Stimulated activated CD4-positive, alpha-beta T cell treated with anti-CD3 and anti-CD28 coated beads, Interleukin-2, amount 100 ng/mL, for 4 hours (primary cell): ENCODE results near the gene ZNF841.
"Not testable (repeated sequence)": the region's sequence is repeated elsewhere in the genome, so short reads cannot be mapped to it uniquely, and the experiment has no call there.

Experiments used
- DNase-seq: peaks from one replicate; pipeline ENCODE4 v3.0.0-alpha.2; 2020; ENCODE audit warnings: low read depth

The ZNF841 gene

GRCh38 chr19:52095172-52096014, at the start of gene ZNF841:
ZNF841 (minus strand) TSS chr19:52095765; CDS start chr19:52084801, 10,964 bp downstream.
- DNase-seq, result peak; percentile 82

GRCh38 chr19:52142001-52142595, 46.5 kb upstream of the ZNF841 start:
- DNase-seq, result no peak

- DNase-seq, result no peak
These were observed 45.6 kb upstream of the ZNF841 start for GRCh38 chr19:52141203-52141602.

GRCh38 chr19:52140032-52140710, 44.6 kb upstream of the ZNF841 start:
- DNase-seq, result peak; percentile 97

DNA sequence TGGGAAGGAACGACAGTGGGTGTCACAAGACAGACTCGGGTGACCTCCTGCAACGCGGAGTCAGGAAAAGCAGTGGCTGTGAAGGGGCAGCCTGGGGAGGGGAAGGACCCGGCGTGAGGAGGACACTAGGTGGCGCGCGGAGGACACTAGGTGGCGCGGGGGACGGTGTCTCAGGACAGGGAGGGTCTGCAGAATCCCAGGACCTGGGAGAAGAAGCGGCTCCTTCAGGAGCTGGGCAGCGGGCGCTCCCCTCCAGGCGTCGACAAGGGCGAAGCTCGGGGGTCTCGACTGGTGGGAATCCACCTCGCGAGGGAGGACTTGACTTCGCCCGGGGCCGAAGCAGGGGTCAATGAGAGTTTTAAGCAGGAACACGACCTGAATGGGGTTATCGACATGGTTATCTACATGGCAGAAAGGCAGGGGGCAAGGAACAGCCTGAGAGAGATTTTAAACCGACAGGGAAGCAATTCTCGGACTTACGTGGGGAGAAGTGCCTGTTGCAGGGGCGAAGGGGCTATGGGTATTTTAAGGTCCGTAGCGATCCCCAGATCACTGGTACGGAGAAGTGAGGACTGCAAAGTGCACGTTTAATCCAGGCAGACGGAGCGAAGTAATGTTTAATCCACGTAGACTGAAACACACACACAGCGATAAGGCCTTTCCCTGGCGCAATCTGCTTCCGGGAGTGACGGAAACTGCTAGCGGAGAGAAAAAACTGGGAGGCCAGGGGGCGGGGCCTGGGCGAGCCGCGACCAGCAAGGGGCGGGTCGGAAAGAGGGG, 43.9 kb upstream of the ZNF841 start, which contains the start of gene ZNF616:
TSS of gene ZNF616 (minus strand) at position 687 of the 780 bp plus-strand sequence. CDS start 9,426 bp downstream, outside the sequence.
- peak; percentile 65 for DNase-seq

- DNase-seq, result no peak
These were observed 43.4 kb upstream of the ZNF841 start for GRCh38 chr19:52138983-52139251.

DNA sequence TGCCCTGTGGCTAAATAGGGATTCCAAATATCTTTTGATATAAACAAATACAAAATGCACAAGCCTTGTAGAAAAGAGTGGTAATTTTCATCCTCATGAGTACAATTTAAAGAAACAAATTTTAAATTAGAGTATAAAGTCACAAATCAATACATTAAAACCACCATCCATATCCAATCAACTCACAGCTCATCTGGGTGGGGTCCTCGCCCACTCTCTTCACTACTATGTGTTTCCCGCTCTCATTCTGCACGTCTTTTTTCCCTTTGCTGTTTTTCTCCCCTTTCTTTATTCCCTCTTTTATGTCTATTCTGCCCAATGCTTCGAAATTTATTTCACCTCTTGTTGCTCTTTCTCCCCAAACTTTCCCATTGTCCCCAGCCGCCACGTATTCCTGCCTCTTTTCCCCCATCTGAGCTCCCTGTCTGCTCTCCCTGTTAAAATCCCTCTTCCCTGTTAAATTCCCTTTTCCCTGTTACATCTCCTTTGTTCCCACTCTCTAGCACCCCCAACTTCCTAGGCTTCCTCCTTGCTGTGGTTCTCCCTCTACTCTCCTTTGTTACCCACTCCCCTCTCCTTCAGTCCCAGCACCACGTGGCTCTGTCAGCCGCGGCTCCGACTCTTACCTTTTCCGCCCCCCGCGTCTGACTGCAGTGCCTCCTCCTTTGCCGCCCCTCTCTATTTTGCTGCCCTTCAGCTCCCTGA, 42.9 kb upstream of the ZNF841 start:
- peak; percentile 2 for DNase-seq

DNA sequence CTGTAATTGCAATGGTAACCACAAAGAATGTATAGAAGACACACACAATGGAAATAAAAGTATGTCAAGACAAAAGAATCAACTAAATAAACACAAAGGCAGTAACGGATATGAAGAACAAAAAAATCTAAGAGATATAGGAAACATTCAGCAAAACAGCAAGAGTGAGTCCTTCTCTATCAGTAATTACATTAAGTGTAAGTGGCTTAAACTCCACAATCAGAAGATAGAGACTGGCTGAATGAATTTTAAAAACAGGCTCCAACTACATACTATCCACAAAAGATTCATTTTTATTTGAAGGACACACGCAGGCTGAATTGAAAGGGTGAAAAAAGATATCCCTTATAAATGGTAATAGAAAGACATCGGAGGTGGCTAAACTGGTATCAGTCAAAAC, 24.7 kb upstream of the ZNF841 start:
- no peak for DNase-seq

DNA sequence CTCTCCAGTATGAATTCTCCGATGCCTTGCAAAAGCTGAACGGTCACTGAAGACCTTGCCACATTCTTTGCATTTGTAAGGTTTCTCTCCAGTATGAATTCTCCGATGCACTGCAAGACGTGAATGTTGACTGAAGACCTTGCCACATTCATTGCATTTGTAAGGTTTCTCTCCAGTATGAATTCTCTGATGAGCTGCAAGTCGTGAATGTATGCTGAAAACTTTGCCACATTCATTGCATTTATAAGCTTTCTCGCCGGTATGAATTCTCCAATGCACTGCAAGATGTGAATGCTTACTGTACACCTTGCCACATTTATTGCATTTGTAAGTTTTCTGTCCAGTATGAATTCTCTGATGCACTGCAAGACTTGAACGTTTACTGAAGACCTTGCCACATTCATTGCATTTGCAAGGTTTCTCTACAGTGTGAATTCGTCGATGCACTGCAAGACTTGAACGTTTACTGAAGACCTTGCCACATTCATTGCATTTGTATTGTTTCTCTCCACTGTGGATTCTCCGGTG, 20.0 kb upstream of the ZNF841 start:
- no peak for DNase-seq

GRCh38 chr19:52114691-52115090, 19.1 kb upstream of the ZNF841 start:
- no peak for DNase-seq

DNA sequence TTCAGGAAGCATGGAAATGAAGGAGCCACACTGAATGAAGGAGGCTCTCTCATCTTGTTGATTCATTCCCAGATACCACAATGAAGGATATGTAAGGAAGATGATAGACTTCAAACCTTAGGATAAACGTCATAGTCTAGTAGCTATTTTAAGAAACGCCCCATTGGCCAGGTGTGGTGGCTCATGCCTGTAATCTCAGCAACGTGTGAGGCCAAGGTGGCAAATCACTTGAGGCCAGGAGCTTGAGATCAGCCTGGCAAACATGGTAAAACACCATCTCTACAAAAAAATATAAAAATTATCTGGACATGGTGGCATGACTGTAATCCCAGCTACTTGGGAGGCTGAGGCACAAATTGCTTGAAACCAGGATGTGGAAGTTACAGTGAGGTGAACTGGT, 17.1 kb upstream of the ZNF841 start:
- DNase-seq, result no peak

GRCh38 chr19:52110780-52111179, 15.2 kb upstream of the ZNF841 start:
- DNase-seq, result no peak

DNA sequence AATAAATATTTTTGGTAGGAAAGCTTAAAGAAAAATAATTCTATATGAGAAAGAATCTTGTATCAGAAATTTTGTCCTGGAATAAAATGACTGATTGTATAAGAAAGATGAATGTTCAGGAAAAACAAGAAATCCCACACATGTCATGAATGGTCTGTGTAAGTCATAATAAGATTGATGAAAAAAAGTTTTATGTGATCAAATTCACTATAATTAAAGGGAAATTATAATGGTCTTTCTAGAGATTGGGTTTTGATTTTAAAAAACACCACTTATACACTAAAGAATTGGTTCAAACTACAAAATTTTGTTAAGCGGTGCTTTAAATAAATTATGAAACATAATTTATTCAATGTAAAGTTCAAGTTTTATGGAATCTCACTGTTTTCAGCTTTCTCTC, 7.2 kb upstream of the ZNF841 start:
- DNase-seq, result no peak

DNA sequence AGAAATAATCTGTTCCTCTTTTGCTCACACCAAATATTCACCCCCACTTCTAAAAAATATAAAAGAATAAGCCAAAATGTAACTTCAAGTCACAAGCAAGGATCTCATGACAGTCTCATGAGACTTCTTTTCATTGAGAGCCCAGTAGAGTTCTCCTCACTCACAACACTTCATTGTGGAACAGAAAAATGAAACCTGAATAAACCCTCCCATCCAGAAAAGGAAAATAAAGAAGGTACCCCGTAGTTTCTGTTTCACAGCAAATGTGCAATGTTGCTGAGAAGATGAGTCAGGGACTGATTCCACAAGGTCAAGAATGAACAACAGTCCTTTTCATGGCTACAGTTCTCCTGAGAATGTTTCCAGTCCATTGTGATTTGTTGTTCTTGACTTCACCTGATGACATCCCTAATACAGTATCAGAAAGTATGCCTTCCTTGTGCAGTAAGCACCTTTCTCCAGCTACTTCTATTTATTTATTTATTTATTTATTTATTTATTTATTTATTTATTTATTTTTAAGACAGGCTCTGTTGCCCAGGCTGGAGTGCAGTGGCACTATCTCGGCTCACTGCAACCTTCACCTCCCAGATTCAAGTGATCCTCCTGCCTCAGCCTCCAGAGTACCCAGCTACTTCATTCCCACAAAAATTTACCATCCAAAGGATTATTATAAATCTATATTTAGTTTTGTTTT, 6.4 kb upstream of the ZNF841 start:
- DNase-seq, result no peak

DNA sequence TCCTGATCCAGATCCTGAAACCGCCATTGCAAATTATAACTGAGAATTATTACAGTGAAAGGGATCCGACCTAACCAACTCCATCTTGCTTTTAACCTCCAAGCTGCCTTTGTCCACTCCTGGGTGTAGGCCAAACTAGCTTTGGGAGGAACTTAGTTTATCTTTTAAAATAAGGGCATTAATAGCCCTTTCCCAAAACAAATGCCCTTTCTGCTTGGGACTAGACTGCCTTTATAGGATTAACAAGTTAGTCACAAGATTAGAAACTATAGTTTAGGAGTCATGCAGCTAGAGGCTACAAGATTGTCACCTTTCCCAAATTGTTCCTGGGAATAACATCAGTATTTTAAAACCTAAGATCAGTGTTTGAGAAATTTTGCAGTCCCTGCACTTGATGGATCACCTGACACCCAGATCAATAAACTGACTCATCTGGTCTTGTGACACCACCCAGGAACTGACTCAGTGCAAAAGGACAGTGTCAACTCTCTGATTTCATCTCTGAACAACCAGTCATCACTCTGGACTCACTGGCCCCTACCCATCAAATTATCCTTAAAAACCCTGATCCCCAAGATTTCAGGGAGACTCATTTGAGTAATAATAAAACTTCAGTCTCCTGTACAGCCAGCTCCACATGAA, 4.1 kb upstream of the ZNF841 start:
- DNase-seq, result no peak

GRCh38 chr19:52096416-52096815, 851 bp upstream of the ZNF841 start:
- DNase-seq, result not testable (repeated sequence)

- no peak for DNase-seq
These were observed 937 bp downstream of the ZNF841 start for GRCh38 chr19:52094526-52095130.

- DNase-seq, result no peak
These were observed 9.1 kb downstream of the ZNF841 start for GRCh38 chr19:52086481-52086880.

DNA sequence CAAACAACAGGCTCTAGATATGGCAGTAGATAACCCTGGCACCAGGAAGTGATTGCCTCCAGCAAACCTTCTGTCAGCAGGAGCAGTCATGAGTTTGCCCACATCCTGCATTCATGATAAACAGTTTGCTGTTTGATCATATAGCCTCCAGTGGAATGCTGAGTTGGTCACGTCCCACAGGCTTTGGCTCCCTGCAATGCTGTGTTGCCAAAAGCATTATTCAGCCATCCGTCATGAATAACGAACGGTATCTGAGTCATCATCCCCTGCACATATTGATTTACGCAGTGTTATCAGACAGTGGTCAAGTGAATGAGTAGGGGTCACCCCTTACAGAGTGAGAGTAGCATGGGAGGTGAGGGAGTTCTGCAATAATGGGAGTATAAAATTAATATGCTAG, 25.1 kb downstream of the ZNF841 start:
- DNase-seq, result no peak

- no peak for DNase-seq
These were observed 25.9 kb downstream of the ZNF841 start for GRCh38 chr19:52069653-52070052.
